ENCODE measurements around the gene NPPA.

Gene NPPA

GRCh38 chr1:11797525-11798216 lies 49.9 kb downstream of the NPPA start:
- Histone ChIP-seq H3K36me3 (ENCODE audit: control insufficient read depth, insufficient read depth, low read length) (peaks cover 25% of the 10 kb centered on the region), H3K4me3 (ENCODE audit: low read length) (no peak overlapping the region), H3K4me1 (ENCODE audit: control insufficient read depth, insufficient read depth, low read length) (0 out of 2 replicates have a peak, but pooled peaks cover under 1% of the 10 kb centered on the region), H3K27me3 (ENCODE audit: control insufficient read depth, insufficient read depth, low read length) (no peaks in the 10 kb centered on the region), H3K27ac (ENCODE audit: low read length) (no peak overlapping the region), H3K9me3 (ENCODE audit: control insufficient read depth, insufficient read depth, low read length) (no peaks in the 10 kb centered on the region)
- WGBS (ENCODE audit: insufficient coverage, insufficient read length) = no CpG with 5 or more reads among the region's 6 CpGs
- no peak for DNase-seq (ENCODE audit: low read depth, low spot score)

- H3K4me1 ChIP-seq (ENCODE audit: control insufficient read depth, insufficient read depth, low read length) = no peaks in the 10 kb centered on the region
- no CpG with 5 or more reads among the region's 15 CpGs for WGBS (ENCODE audit: insufficient coverage, insufficient read length)
- no peaks in the 10 kb centered on the region for H3K27me3 ChIP-seq (ENCODE audit: control insufficient read depth, insufficient read depth, low read length)
- no peak overlapping the region for H3K27ac ChIP-seq (ENCODE audit: low read length)
- no peak overlapping the region for H3K4me3 ChIP-seq (ENCODE audit: low read length)
- H3K9me3 ChIP-seq (ENCODE audit: control insufficient read depth, insufficient read depth, low read length) = no peaks in the 10 kb centered on the region
- no peak for DNase-seq (ENCODE audit: low read depth, low spot score)
- peaks cover 30% of the 10 kb centered on the region for H3K36me3 ChIP-seq (ENCODE audit: control insufficient read depth, insufficient read depth, low read length)
Observed at GRCh38 chr1:11796036-11796828, 51.4 kb downstream of the NPPA start.
